Measurements from ENCODE around the gene DAZL. TPM values are rescaled to one million over a fixed set of nuclear protein-coding genes. Genes with fewer than 3 reads are reported as not detected.

Gene DAZL
- total RNA-seq, 1 donor: not detected

DNA sequence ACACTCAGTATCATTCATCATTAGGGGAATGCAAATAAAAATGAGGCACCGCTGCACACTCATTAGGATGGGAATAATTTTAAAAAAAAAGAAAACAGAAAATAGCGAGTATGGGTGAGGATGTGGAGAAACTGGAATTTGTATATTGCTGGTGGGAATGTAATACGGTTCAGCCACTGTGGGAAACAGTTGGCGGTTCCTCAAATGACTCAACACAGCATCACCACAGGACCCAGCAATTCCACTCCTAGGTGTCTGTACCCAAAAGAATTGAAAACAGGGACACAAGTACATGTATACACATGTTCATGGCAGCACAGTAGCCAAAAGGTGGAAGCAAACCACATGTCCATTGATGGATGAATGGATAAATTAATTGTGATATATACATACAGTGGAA is 56.5 kb downstream of the DAZL start:
- DNase-seq (ENCODE audit: insufficient read length, low spot score, missing footprints): peak; percentile 26
- Histone ChIP-seq H3K4me1 (ENCODE audit: insufficient read depth, low read length) (peaks cover 9% of the 10 kb centered on the region), H2AFZ (ENCODE audit: low read length) (no peak overlapping the region), H4K20me1 (ENCODE audit: insufficient read depth, low read length) (no peaks in the 10 kb centered on the region), H3K27ac (ENCODE audit: low read depth, low read length) (no peak overlapping the region), H3K36me3 (ENCODE audit: insufficient read depth, low read length) (no peaks in the 10 kb centered on the region), H3K9me3 (ENCODE audit: low read depth, low read length) (no peaks in the 10 kb centered on the region), H3K27me3 (ENCODE audit: insufficient read depth, low read length) (peaks cover under 1% of the 10 kb centered on the region), H3K79me2 (ENCODE audit: insufficient read depth, low read length) (no peaks in the 10 kb centered on the region), H3K4me3 (ENCODE audit: insufficient read depth, low read length) (no peak overlapping the region), H3K4me2 (ENCODE audit: insufficient read depth, low read length) (peak overlapping the region; percentile 29)
- TF ChIP-seq, protein P1, sequence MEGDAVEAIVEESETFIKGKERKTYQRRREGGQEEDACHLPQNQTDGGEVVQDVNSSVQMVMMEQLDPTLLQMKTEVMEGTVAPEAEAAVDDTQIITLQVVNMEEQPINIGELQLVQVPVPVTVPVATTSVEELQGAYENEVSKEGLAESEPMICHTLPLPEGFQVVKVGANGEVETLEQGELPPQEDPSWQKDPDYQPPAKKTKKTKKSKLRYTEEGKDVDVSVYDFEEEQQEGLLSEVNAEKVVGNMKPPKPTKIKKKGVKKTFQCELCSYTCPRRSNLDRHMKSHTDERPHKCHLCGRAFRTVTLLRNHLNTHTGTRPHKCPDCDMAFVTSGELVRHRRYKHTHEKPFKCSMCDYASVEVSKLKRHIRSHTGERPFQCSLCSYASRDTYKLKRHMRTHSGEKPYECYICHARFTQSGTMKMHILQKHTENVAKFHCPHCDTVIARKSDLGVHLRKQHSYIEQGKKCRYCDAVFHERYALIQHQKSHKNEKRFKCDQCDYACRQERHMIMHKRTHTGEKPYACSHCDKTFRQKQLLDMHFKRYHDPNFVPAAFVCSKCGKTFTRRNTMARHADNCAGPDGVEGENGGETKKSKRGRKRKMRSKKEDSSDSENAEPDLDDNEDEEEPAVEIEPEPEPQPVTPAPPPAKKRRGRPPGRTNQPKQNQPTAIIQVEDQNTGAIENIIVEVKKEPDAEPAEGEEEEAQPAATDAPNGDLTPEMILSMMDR (IDR thresholded peaks at IDR 0.05; ENCODE audit: extremely low read depth, low read depth, low read length): no peak

DNA sequence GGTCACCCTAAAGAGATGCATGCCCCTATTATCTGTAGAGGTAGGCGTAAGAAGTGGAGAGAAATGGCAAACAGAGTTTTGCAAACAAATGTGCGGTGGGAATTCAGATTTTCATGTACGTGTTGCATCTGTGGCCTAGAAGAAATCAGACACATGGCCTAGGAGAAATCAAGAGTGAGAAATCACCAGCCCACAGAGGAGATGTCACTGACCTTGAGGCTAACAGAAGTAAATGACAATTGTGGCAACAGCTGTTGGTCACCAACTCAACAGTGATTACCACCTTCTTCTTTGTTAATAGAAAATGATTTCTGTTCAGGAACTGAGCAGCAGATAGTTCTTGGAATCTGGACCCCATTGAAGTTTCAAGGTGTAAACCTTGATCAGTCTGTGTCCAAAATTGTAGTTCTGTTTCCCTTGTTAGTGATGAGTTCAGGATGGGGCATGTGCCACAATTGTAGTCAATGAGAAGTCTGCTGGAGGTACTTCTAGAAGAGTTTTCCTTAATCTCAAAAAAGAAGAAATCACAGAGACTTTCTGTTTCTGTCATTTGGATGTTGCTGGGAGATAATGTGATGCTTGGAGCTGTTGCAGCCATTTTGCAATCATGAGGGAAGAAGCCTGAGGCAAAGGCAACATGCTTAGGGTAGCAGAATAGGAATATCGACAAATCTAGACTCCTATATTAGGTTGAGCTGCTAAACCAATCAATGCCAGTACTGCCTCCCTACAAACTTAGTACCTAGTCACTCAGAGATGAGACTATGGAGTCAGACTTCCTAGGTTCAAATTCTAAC is 57.5 kb downstream of the DAZL start:
- Histone ChIP-seq H3K27me3 (ENCODE audit: insufficient read depth, low read length) (peaks cover 7% of the 10 kb centered on the region), H2AFZ (ENCODE audit: low read length) (no peak overlapping the region), H3K4me1 (ENCODE audit: insufficient read depth, low read length) (peaks cover 9% of the 10 kb centered on the region), H3K79me2 (ENCODE audit: insufficient read depth, low read length) (no peaks in the 10 kb centered on the region), H3K4me2 (ENCODE audit: insufficient read depth, low read length) (no peak overlapping the region), H3K4me3 (ENCODE audit: insufficient read depth, low read length) (no peak overlapping the region), H3K36me3 (ENCODE audit: insufficient read depth, low read length) (no peaks in the 10 kb centered on the region), H3K9me3 (ENCODE audit: low read depth, low read length) (no peaks in the 10 kb centered on the region), H4K20me1 (ENCODE audit: insufficient read depth, low read length) (no peaks in the 10 kb centered on the region), H3K27ac (ENCODE audit: low read depth, low read length) (no peak overlapping the region)
- DNase-seq (ENCODE audit: insufficient read length, low spot score, missing footprints): no peak
- TF ChIP-seq, protein P1 (IDR thresholded peaks at IDR 0.05; ENCODE audit: extremely low read depth, low read depth, low read length): no peak

DNA sequence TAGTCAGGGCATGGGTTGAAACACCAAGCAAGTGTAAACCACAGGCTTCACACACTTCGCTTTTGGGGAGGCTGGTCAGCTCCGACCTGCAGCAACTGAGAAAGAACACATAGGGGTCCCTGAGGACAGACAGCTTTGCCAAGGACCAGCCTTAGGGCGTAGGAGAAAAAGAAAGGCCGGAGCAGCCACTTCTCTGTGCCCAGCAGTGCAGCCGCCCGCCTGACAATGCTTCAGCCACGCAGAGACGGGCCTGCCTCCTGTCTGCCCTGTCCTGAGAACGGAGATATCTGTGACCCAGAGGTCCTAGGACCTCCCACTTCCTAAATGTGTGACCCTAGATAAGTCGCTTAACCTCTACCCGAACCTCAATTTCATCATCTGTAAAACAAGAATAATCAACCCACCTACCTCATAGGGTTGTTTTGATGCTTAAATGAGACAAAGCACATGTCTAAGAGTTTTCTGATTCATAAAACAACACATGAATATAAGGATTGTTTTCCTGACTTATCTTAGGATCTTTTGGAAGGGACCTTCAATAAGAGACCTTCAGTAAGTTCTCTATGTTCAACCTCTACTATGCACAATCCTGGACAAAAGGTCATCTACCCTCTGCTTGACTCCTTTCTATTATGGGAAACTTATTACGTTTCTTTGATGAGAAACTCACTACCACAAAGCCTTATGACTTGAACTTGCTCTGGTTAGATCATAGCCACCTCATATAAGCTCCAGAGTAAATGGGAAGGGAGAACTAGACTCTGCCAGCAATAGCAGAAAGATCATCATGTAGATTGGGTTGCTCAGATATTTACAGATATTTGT is 58.8 kb downstream of the DAZL start:
- H4K20me1 ChIP-seq (ENCODE audit: insufficient read depth, low read length): no peaks in the 10 kb centered on the region
- no peak overlapping the region for H2AFZ ChIP-seq (ENCODE audit: low read length)
- peaks cover 18% of the 10 kb centered on the region for H3K27me3 ChIP-seq (ENCODE audit: insufficient read depth, low read length)
- H3K27ac ChIP-seq (ENCODE audit: low read depth, low read length): no peak overlapping the region
- no peaks in the 10 kb centered on the region for H3K9me3 ChIP-seq (ENCODE audit: low read depth, low read length)
- no peak overlapping the region for H3K4me3 ChIP-seq (ENCODE audit: insufficient read depth, low read length)
- TF ChIP-seq, protein P1 (IDR thresholded peaks at IDR 0.05; ENCODE audit: extremely low read depth, low read depth, low read length): no peak
- H3K36me3 ChIP-seq (ENCODE audit: insufficient read depth, low read length): no peaks in the 10 kb centered on the region
- H3K4me1 ChIP-seq (ENCODE audit: insufficient read depth, low read length): peaks cover 9% of the 10 kb centered on the region
- DNase-seq (ENCODE audit: insufficient read length, low spot score, missing footprints): no peak
- H3K4me2 ChIP-seq (ENCODE audit: insufficient read depth, low read length): no peak overlapping the region
- no peaks in the 10 kb centered on the region for H3K79me2 ChIP-seq (ENCODE audit: insufficient read depth, low read length)
